PC-9 (cell line): Measurements from ENCODE around the gene C11orf52. TPM values are rescaled to one million over a fixed set of nuclear protein-coding genes. Genes with fewer than 3 reads are reported as not detected.

Source experiments
- BruUV-seq: library from RNA; stranded (reverse); fragments of 400-500 nt; replicated peaks from 2 replicates; lab custom pipeline; 2021; lab: Mats Ljungman, UMichigan
- CTCF ChIA-PET: fragments of 300-600 bp; sonication (Branson Sonifier 250); formaldehyde crosslinking; loops from one replicate; lab custom pipeline; 2022; ENCODE audit warnings: antibody characterized with exemption; lab: Charles Lee
- POLR2A ChIA-PET: fragments of 300-600 bp; sonication (Branson Sonifier 250); formaldehyde crosslinking; loops from one replicate; lab custom pipeline; 2022; ENCODE audit warnings: antibody characterized with exemption; ENCODE audit not compliant: unreplicated experiment; lab: Charles Lee
- DNase-seq, 2 experiments: peaks; one replicate each; pipeline versions ENCODE4 v3.0.0 to v3.0.0-alpha.2; 2015 to 2022; ENCODE audit warnings: mixed read lengths in 1 of 2
- H2AFZ ChIP-seq: fragments of 200-600 bp; sonication (generic); 2 replicates; pipeline ENCODE4 v1.8.1; 2017; ENCODE audit warnings: antibody characterized with exemption
- H3F3A ChIP-seq: fragments of 200-600 bp; sonication (generic); 2 replicates; pipeline ENCODE4 v1.8.1; 2017; ENCODE audit warnings: antibody characterized with exemption, mild to moderate bottlenecking, low read depth; ENCODE audit not compliant: insufficient read depth
- H3K27ac ChIP-seq: fragments of 200-600 bp; sonication (generic); 2 replicates; pipeline ENCODE4 v1.6.1; 2016; ENCODE audit warnings: mixed run types
- H3K27me3 ChIP-seq: fragments of 200-600 bp; sonication (generic); 2 replicates; pipeline ENCODE4 v1.6.1; 2016; ENCODE audit warnings: low read depth, mixed run types; ENCODE audit not compliant: insufficient read depth
- H3K36me3 ChIP-seq: fragments of 200-600 bp; sonication (generic); 2 replicates; pipeline ENCODE4 v1.6.1; 2016; ENCODE audit warnings: low read depth, mixed run types
- H3K4me1 ChIP-seq: fragments of 200-600 bp; sonication (generic); replicated peaks from 2 replicates; pipeline ENCODE4 v1.6.1; 2016; ENCODE audit warnings: mixed run types; ENCODE audit not compliant: insufficient read depth
- H3K4me2 ChIP-seq: fragments of 200-600 bp; sonication (generic); 2 replicates; pipeline ENCODE4 v1.6.1; 2017; ENCODE audit warnings: mixed run types
- H3K4me3 ChIP-seq: fragments of 200-600 bp; sonication (generic); 2 replicates; pipeline ENCODE4 v1.6.1; 2016; ENCODE audit warnings: mixed run types
- H3K79me2 ChIP-seq: fragments of 200-600 bp; sonication (generic); 2 replicates; pipeline ENCODE4 v1.6.1; 2017; ENCODE audit warnings: low read depth, mixed run types
- H3K9me2 ChIP-seq: fragments of 200-600 bp; sonication (generic); 2 replicates; pipeline ENCODE4 v1.8.1; 2017; ENCODE audit warnings: mild to moderate bottlenecking; ENCODE audit not compliant: insufficient read depth
- H3K9me3 ChIP-seq: fragments of 200-600 bp; sonication (generic); 2 replicates; pipeline ENCODE4 v1.8.1; 2016; ENCODE audit warnings: low read depth; ENCODE audit not compliant: insufficient read depth
- H4K20me1 ChIP-seq: fragments of 200-600 bp; sonication (generic); 2 replicates; pipeline ENCODE4 v1.8.1; 2017; ENCODE audit not compliant: insufficient read depth
- CTCF ChIP-seq: fragments of 200-600 bp; sonication (generic); conservative IDR thresholded peaks from 2 replicates; pipeline ENCODE4 v1.6.1; 2017; ENCODE audit warnings: mixed run types, antibody characterized with exemption, mild to moderate bottlenecking, moderate library complexity
- EZH2 ChIP-seq: fragments of 200-600 bp; sonication (generic); IDR thresholded peaks from 2 replicates; pipeline ENCODE4 v1.8.0; 2017; ENCODE audit warnings: antibody characterized with exemption, low read depth
- intact Hi-C: fragments of 100-400 bp; cut with micrococcal nuclease; formaldehyde crosslinking; loops from one replicate; pipeline ENCODE4 v1.10.0; 2022; ENCODE audit not compliant: unreplicated experiment
- total RNA-seq: library from RNA; stranded (reverse); gene quantifications from 2 replicates; pipeline ENCODE4 v1.2.3, GENCODE V29; 2021

Gene C11orf52
- total RNA-seq, 1 experiment from 2014 or later: 6.4 TPM

GRCh38 chr11:111976119-111976766 is 57.5 kb downstream of the C11orf52 start:
- Histone ChIP-seq H3F3A (no peaks in the 10 kb centered on the region), H3K9me3 (no peaks in the 10 kb centered on the region), H3K27me3 (0 out of 2 replicates have a peak, but pooled peaks cover 12% of the 10 kb centered on the region), H3K4me2 (no peak overlapping the region), H3K36me3 (no peaks in the 10 kb centered on the region), H3K4me3 (no peak overlapping the region), H2AFZ (no peak overlapping the region), H3K27ac (no peak overlapping the region), H3K9me2 (no peaks in the 10 kb centered on the region), H3K4me1 (no peaks in the 10 kb centered on the region), H4K20me1 (no peaks in the 10 kb centered on the region), H3K79me2 (no peaks in the 10 kb centered on the region)
- CTCF ChIA-PET: no interaction called here
- TF ChIP-seq CTCF: no peak
- no peak for TF ChIP-seq EZH2
- POLR2A ChIA-PET: no interaction called here
- no TSS peak for BruUV-seq
- intact Hi-C loops: no loop called here
- no peak for DNase-seq

Other genes with a start within 250 kb of the C11orf52 start
- gene PPP2R1B, start 152.5 kb upstream of the C11orf52 start, total RNA-seq: 28.9 and 36.4 TPM in 2 replicates
- 19.1 and 27.8 TPM in 2 replicates for gene ALG9, start 47.3 kb upstream of the C11orf52 start, total RNA-seq
- gene FDXACB1, start 39.7 kb upstream of the C11orf52 start, total RNA-seq: 2.1 and 2.2 TPM in 2 replicates
- 27.4 and 46.8 TPM in 2 replicates for gene CFAP68, start 39.4 kb upstream of the C11orf52 start, total RNA-seq
- gene CRYAB, start 7.1 kb upstream of the C11orf52 start, total RNA-seq: not detected in 2 replicates
- gene HSPB2, start 6.2 kb upstream of the C11orf52 start, total RNA-seq: 0.28 and 0.80 TPM in 2 replicates
- gene DIXDC1, start 18.4 kb downstream of the C11orf52 start, total RNA-seq: 4.4 and 4.9 TPM in 2 replicates
- 27.8 and 44.9 TPM in 2 replicates for gene DLAT, start 106.5 kb downstream of the C11orf52 start, total RNA-seq
- 2.0 and 4.8 TPM in 2 replicates for gene PIH1D2, start 155.1 kb downstream of the C11orf52 start, total RNA-seq
- 16.5 and 17.6 TPM in 2 replicates for gene NKAPD1, start 155.4 kb downstream of the C11orf52 start, total RNA-seq
- gene TIMM8B, start 167.8 kb downstream of the C11orf52 start, total RNA-seq: 42.4 and 44.3 TPM in 2 replicates
- 99.5 and 122 TPM in 2 replicates for gene SDHD, start 168.0 kb downstream of the C11orf52 start, total RNA-seq
- gene IL18, start 245.2 kb downstream of the C11orf52 start, total RNA-seq: 42.8 and 59.1 TPM in 2 replicates
- not detected in 2 replicates for gene TEX12, start 248.5 kb downstream of the C11orf52 start, total RNA-seq